OCI-LY1 (cell line): ENCODE data around the gene CAMK1G.

ENCODE experiments used
- H2AFZ ChIP-seq: fragments of 200-600 bp; sonication (generic), shearing (Covaris generic); 2 replicates; pipeline ENCODE4 v1.6.0; 2014; ENCODE audit warnings: antibody characterized with exemption, mild to moderate bottlenecking, low read length
- H3F3A ChIP-seq: fragments of 200-600 bp; sonication (generic), shearing (Covaris generic); 2 replicates; pipeline ENCODE4 v1.6.0; 2014; ENCODE audit warnings: mild to moderate bottlenecking, antibody characterized with exemption, low read length, moderate library complexity; ENCODE audit not compliant: insufficient read depth
- H3K27ac ChIP-seq: fragments of 200-600 bp; sonication (generic); 2 replicates; pipeline ENCODE4 v1.5.1; 2014; ENCODE audit warnings: low read length, mixed run types, mild to moderate bottlenecking, low read depth; ENCODE audit not compliant: poor library complexity, severe bottlenecking
- H3K27me3 ChIP-seq: fragments of 200-600 bp; sonication (generic); 2 replicates; pipeline ENCODE4 v1.6.0; 2014; ENCODE audit warnings: antibody characterized with exemption, mild to moderate bottlenecking, low read length, moderate library complexity; ENCODE audit not compliant: insufficient read depth
- H3K36me3 ChIP-seq: fragments of 200-600 bp; sonication (generic); 2 replicates; pipeline ENCODE4 v1.6.1; 2014; ENCODE audit warnings: mild to moderate bottlenecking, antibody characterized with exemption, low read length, moderate library complexity, mixed read lengths; ENCODE audit not compliant: insufficient read depth
- H3K4me1 ChIP-seq: fragments of 200-600 bp; sonication (generic); 2 replicates; pipeline ENCODE4 v1.5.1; 2014; ENCODE audit warnings: mild to moderate bottlenecking, low read length, moderate library complexity; ENCODE audit not compliant: insufficient read depth, severe bottlenecking
- H3K4me2 ChIP-seq: fragments of 200-600 bp; sonication (generic), shearing (Covaris generic); 2 replicates; pipeline ENCODE4 v1.6.1; 2014; ENCODE audit warnings: low read length
- H3K4me3 ChIP-seq: fragments of 200-600 bp; sonication (generic); 2 replicates; pipeline ENCODE4 v1.5.1; 2014; ENCODE audit warnings: low read length, low read depth, mild to moderate bottlenecking, mixed read lengths; ENCODE audit not compliant: poor library complexity, severe bottlenecking
- H3K79me2 ChIP-seq: fragments of 200-600 bp; shearing (Covaris generic); 2 replicates; pipeline ENCODE4 v1.6.1; 2016; ENCODE audit warnings: mixed run types, low read length, mixed read lengths; ENCODE audit not compliant: insufficient read depth
- H3K9ac ChIP-seq: fragments of 200-600 bp; sonication (generic), shearing (Covaris generic); 2 replicates; pipeline ENCODE4 v1.6.1; 2014; ENCODE audit warnings: mild to moderate bottlenecking, low read length, mixed read lengths
- H3K9me2 ChIP-seq: fragments of 200-600 bp; sonication (generic), shearing (Covaris generic); 2 replicates; pipeline ENCODE4 v1.6.1; 2014; ENCODE audit warnings: low read depth, mild to moderate bottlenecking, low read length, mixed read lengths
- H3K9me3 ChIP-seq: fragments of 200-600 bp; shearing (Covaris generic); 2 replicates; pipeline ENCODE4 v1.6.1; 2014; ENCODE audit warnings: low read length, mixed read lengths
- H4K20me1 ChIP-seq: fragments of 200-600 bp; sonication (generic), shearing (Covaris generic); 2 replicates; pipeline ENCODE4 v1.6.0; 2016; ENCODE audit warnings: mild to moderate bottlenecking, low read length; ENCODE audit not compliant: insufficient read depth
- CTCF ChIP-seq: fragments of 200-600 bp; sonication (generic), shearing (Covaris generic); IDR thresholded peaks from 2 replicates; pipeline ENCODE4 v1.5.1; 2017; ENCODE audit warnings: mild to moderate bottlenecking, antibody characterized with exemption, low read length, moderate library complexity, mixed read lengths
- EZH2 ChIP-seq: fragments of 200-600 bp; sonication (generic), shearing (Covaris generic); IDR thresholded peaks from 2 replicates; pipeline ENCODE4 v1.8.0; 2017; ENCODE audit warnings: borderline replicate concordance, mixed run types, mild to moderate bottlenecking, antibody characterized with exemption, low read length, moderate library complexity, mixed read lengths

CAMK1G gene

DNA sequence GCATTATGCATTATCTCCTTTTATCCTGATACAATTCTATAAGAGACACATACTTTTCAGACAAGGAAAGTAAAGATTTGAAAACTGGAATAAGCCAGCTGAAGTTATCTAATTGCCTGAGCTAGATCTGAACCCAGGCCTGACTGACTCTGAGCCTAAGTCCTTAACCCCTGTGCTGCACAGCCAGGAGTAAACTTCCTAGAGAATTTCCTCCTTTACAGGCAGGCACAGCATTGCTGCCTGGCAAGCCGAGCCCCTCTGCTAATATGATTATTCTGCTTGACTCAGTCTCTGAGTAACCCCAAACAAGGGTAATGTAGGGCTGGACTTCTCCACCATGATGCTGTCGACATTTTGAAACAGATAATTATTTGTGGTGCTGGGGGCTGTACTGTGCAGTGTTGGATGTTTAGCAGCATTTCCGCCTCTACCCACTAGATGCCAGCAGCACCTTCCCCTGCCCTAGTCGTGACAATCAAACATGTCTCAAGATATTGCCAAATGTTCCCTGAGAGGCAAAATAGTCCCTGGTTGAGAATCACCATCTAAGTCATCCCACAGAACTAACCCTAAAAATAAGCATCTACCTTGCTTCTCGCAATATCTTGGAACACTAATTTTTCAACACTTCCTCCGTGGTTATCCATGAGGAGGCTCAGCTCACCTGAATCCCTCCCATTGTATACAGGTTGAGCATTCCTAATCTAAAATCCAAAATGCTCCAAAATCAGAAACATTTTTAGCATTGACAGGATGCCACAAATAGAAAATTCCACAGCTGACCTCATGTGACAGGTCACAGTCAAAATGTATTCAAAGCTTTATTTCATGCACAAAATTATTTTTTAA is 18.5 kb downstream of the CAMK1G start:
- Histone ChIP-seq H3F3A (no peaks in the 10 kb centered on the region), H3K4me1 (no peaks in the 10 kb centered on the region), H3K4me2 (no peak overlapping the region), H3K9ac (no peak overlapping the region), H3K27ac (no peak overlapping the region), H3K79me2 (no peaks in the 10 kb centered on the region), H2AFZ (no peak overlapping the region), H3K9me3 (no peaks in the 10 kb centered on the region), H3K36me3 (no peaks in the 10 kb centered on the region), H3K27me3 (no peaks in the 10 kb centered on the region), H4K20me1 (no peaks in the 10 kb centered on the region), H3K4me3 (no peak overlapping the region), H3K9me2 (no peaks in the 10 kb centered on the region)
- no peak for TF ChIP-seq EZH2
- TF ChIP-seq CTCF = peak; percentile 51

- TF ChIP-seq CTCF (no peak), EZH2 (no peak)
- H3K79me2 ChIP-seq = no peaks in the 10 kb centered on the region
- no peaks in the 10 kb centered on the region for H3K4me1 ChIP-seq
Measured at GRCh38 chr1:209603877-209604276, 20.4 kb downstream of the CAMK1G start.

DNA sequence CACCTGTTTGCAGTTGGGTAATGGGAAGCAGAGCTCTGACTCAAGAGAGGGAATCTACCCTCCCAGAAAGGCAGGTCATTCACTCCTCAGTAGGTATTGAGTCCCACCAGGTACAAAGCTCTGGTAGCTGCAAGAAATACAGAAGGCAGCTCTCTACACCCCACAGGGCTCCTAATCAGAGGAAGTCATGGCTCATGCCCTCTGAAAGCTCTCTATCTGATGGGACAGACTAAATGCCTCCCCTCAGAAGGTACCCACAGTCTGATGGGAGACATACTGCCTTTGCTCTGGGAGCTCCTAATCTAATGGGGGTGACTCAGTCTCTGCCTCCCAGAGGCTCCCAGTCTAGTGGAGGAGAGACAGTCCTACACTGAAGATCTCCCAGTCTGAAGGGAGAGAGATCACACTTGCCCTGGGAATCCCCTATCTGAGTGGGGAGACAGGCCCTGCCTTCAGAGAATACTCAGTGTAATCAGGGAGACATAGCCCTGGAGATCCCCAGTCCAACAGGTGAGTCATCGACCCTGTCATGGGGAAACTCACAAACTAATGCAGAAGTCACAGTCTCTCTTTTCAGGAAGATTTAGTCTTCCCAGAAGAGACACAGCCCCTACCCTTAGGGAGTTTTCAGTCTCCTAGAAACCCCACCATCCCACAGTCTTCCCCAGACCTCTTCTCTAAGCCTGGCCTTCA is 23.7 kb downstream of the CAMK1G start:
- no peaks in the 10 kb centered on the region for H3K79me2 ChIP-seq
- H3K36me3 ChIP-seq = no peaks in the 10 kb centered on the region
- no peaks in the 10 kb centered on the region for H4K20me1 ChIP-seq
- no peaks in the 10 kb centered on the region for H3K27me3 ChIP-seq
- no peak overlapping the region for H3K4me3 ChIP-seq
- no peaks in the 10 kb centered on the region for H3K9me2 ChIP-seq
- no peak overlapping the region for H2AFZ ChIP-seq
- no peak overlapping the region for H3K4me2 ChIP-seq
- H3K4me1 ChIP-seq = no peaks in the 10 kb centered on the region
- no peak overlapping the region for H3K27ac ChIP-seq
- H3K9me3 ChIP-seq = no peaks in the 10 kb centered on the region
- H3K9ac ChIP-seq = no peak overlapping the region
- no peak for TF ChIP-seq EZH2
- H3F3A ChIP-seq = no peaks in the 10 kb centered on the region

More at GRCh38 chr1:209603877-209604276, 20.4 kb downstream of the CAMK1G start:
- Histone ChIP-seq H4K20me1 (no peaks in the 10 kb centered on the region), H3K4me2 (no peak overlapping the region), H3K36me3 (no peaks in the 10 kb centered on the region), H3K9me2 (no peaks in the 10 kb centered on the region), H3F3A (no peaks in the 10 kb centered on the region), H3K4me3 (no peak overlapping the region), H3K27me3 (no peaks in the 10 kb centered on the region), H2AFZ (no peak overlapping the region), H3K9ac (no peak overlapping the region), H3K27ac (no peak overlapping the region), H3K9me3 (no peaks in the 10 kb centered on the region)
